SJSA1 (cell line): ENCODE measurements around the gene MKI67. TPM values are rescaled to one million over a fixed set of nuclear protein-coding genes. Genes with fewer than 3 reads are reported as not detected.

Source experiments
- DNase-seq, 2 experiments: peaks; one replicate each; pipeline ENCODE4 v3.0.0-alpha.2; 2015 to 2020; ENCODE audit warnings: low spot score in 2 of 2, low read depth in 1 of 2
- H3K27ac ChIP-seq: fragments of 250-450 bp; sonication (Bioruptor Pico); 2 replicates; pipeline ENCODE4 v1.5.1; 2020; ENCODE audit warnings: mild to moderate bottlenecking, moderate library complexity
- H3K27me3 ChIP-seq: fragments of 250-450 bp; sonication (Bioruptor Pico); replicated peaks from 2 replicates; pipeline ENCODE4 v1.5.1; 2020; ENCODE audit warnings: mild to moderate bottlenecking, moderate library complexity
- H3K36me3 ChIP-seq: fragments of 250-450 bp; sonication (Bioruptor Pico); 2 replicates; pipeline ENCODE4 v1.5.1; 2020; ENCODE audit warnings: mild to moderate bottlenecking
- H3K4me1 ChIP-seq: fragments of 250-450 bp; sonication (Bioruptor Pico); replicated peaks from 2 replicates; pipeline ENCODE4 v1.6.1; 2021; ENCODE audit warnings: mild to moderate bottlenecking
- H3K4me3 ChIP-seq: fragments of 250-450 bp; sonication (Bioruptor Pico); 2 replicates; pipeline ENCODE4 v1.5.1; 2020; ENCODE audit warnings: mild to moderate bottlenecking
- H3K9me3 ChIP-seq: fragments of 250-450 bp; sonication (Bioruptor Pico); replicated peaks from 2 replicates; pipeline ENCODE4 v1.5.1; 2020; ENCODE audit warnings: mild to moderate bottlenecking
- total RNA-seq: library from RNA; depleted of rRNA; stranded (reverse); fragments of >200 nt; shearing (Covaris generic); gene quantifications from 2 replicates; pipeline ENCODE4 v1.2.3, GENCODE V29; 2014; rRNA removed

MKI67 gene
- total RNA-seq, 1 experiment from 2014 or later = 50.4 TPM

DNA sequence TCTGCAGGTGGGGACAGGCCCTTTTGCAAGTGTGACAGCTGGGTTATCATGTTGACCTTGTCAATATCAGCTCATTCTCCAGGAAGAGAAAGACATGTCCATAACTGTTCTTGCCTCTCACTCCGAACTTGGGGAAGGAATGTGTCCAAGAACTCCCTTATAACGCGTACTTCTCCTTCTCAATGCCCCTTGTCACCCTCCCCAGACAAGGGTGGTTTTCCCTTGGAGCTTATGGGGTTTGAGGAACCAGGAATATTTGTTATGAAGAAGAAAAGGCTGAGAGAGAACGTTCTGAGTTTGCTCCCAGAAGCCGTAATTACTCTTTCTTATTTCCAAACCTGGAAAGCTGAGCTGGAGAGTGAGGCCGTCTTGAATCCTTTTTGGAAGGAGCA is 77.4 kb downstream of the MKI67 start:
- Histone ChIP-seq H3K4me1 (peaks cover 8% of the 10 kb centered on the region), H3K27ac (no peak overlapping the region), H3K9me3 (no peaks in the 10 kb centered on the region), H3K4me3 (no peak overlapping the region), H3K27me3 (no peaks in the 10 kb centered on the region), H3K36me3 (no peaks in the 10 kb centered on the region)
- no peak for DNase-seq

DNA sequence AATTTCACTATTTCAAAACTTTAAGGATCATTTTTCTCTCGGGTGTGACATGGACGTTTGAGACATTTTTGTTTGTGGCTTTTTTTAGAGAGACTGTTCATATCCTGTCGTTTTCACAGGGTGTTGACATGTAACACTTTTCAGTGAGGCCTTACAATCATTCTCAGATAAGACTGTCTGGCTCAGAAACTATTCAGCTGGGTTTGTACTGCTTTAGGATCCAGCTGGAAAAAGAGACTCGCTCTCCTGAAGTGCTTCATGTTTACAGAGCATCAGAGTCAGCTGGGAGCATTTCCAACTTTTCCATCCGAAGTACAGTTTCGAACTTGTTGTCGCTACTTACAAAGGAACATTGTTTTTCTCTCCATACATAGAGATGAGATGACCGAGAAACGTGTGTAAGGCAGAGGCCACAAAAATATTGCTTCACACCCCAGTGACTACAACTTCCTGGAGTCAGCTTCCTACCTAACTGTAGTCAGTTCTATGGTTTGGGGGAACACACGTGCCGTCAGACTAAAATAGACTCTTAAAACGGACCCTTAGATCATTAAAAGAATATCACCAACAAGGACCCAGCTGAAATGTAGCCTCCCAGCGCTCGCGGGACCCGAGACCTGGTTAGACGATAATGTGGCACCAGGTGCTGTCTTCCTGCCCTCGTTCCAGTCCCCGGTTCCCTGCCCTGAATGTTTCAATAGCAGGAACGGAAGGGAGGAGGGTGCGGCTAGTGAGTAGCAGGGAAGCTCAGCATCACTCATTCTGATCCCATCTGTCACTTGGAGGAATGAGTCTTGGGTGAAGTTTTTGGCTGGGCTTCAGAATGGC is 78.0 kb downstream of the MKI67 start:
- no peaks in the 10 kb centered on the region for H3K36me3 ChIP-seq
- no peak for DNase-seq

DNA sequence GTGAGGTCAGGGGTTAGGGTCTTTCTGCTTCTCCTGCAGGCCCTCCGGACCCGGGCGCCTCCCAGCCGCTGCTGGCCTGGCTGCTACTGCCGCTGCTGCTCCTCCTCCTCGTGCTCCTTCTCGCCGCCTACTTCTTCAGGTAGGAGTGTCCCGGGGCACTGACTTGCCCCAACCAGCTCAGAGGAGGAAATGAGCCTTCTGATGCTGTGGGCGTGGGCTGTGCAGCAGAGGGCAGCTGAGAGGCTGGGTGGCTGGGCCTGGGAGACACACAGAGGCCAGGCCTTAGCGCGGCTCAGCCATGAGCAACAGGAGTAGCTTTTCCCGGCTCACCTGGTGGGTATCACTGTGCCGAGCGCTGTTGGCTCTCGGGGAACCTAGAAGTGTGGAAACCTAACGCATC is 78.9 kb downstream of the MKI67 start:
- no peaks in the 10 kb centered on the region for H3K27me3 ChIP-seq
- H3K4me3 ChIP-seq = no peak overlapping the region
- H3K36me3 ChIP-seq = no peaks in the 10 kb centered on the region
- H3K27ac ChIP-seq = no peak overlapping the region
- peaks cover 8% of the 10 kb centered on the region for H3K4me1 ChIP-seq
- no peaks in the 10 kb centered on the region for H3K9me3 ChIP-seq
- DNase-seq = no peak

More for the DNA sequence above, 78.0 kb downstream of the MKI67 start:
- H3K9me3 ChIP-seq = no peaks in the 10 kb centered on the region
- no peak overlapping the region for H3K4me3 ChIP-seq
- H3K27me3 ChIP-seq = no peaks in the 10 kb centered on the region
- no peak overlapping the region for H3K27ac ChIP-seq
- peaks cover 8% of the 10 kb centered on the region for H3K4me1 ChIP-seq

DNA sequence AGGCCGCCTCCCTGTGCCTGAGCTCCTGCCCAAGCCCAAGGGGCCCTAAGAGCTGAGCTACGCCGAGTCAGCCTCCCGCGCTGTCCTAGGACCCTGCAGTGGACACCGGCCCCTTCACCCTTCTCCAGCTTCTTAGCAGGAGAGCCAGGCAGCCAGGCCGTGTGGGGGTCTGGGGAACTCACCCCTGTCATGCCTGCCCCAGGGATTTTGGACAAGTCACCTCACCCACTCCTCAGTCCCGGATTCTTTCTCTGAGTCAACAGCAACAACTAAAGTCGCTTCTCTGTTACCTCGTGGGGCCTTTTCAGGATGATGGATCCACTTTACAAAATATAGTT is 79.3 kb downstream of the MKI67 start:
- no peaks in the 10 kb centered on the region for H3K27me3 ChIP-seq
- no peaks in the 10 kb centered on the region for H3K9me3 ChIP-seq
- no peaks in the 10 kb centered on the region for H3K36me3 ChIP-seq
- no peak overlapping the region for H3K27ac ChIP-seq
- peaks cover 8% of the 10 kb centered on the region for H3K4me1 ChIP-seq
- no peak overlapping the region for H3K4me3 ChIP-seq
- DNase-seq = no peak

Other genes starting within 250 kb of the MKI67 start
- gene CLRN3, start 233.5 kb downstream of the MKI67 start, total RNA-seq = not detected in 2 replicates
- gene PTPRE, start 219.3 kb downstream of the MKI67 start, total RNA-seq = 1.0 and 1.5 TPM in 2 replicates